HFF-Myc (cell line): ENCODE data around the gene CAST.

Source experiments
- DNase-seq: peaks from one replicate; pipeline ENCODE4 v3.0.0-alpha.2; 2011; ENCODE audit warnings: low read depth; ENCODE audit errors: extremely low read depth
- H3K4me3 ChIP-seq: replicated peaks from 2 replicates; pipeline ENCODE4 v1.5.1; 2011; ENCODE audit warnings: low read depth, mild to moderate bottlenecking, control low read depth, low read length
- TF ChIP-seq, protein P1 (sequence below): IDR thresholded peaks from 2 replicates; pipeline ENCODE4 v1.5.1; 2012; ENCODE audit warnings: mild to moderate bottlenecking, low read depth, low read length, control low read depth; ENCODE audit errors: missing control alignments

The CAST gene

GRCh38 chr5:96691503-96692303 lies 29.5 kb downstream of the CAST start:
- no peak overlapping the region for H3K4me3 ChIP-seq
- DNase-seq, result no peak
- TF ChIP-seq, protein P1, sequence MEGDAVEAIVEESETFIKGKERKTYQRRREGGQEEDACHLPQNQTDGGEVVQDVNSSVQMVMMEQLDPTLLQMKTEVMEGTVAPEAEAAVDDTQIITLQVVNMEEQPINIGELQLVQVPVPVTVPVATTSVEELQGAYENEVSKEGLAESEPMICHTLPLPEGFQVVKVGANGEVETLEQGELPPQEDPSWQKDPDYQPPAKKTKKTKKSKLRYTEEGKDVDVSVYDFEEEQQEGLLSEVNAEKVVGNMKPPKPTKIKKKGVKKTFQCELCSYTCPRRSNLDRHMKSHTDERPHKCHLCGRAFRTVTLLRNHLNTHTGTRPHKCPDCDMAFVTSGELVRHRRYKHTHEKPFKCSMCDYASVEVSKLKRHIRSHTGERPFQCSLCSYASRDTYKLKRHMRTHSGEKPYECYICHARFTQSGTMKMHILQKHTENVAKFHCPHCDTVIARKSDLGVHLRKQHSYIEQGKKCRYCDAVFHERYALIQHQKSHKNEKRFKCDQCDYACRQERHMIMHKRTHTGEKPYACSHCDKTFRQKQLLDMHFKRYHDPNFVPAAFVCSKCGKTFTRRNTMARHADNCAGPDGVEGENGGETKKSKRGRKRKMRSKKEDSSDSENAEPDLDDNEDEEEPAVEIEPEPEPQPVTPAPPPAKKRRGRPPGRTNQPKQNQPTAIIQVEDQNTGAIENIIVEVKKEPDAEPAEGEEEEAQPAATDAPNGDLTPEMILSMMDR, result no peak

- DNase-seq, result no peak
- no peak overlapping the region for H3K4me3 ChIP-seq
- TF ChIP-seq, protein P1, result no peak
Measured at GRCh38 chr5:96692441-96692840, 30.3 kb downstream of the CAST start.

- DNase-seq, result no peak
- TF ChIP-seq, protein P1, result no peak
- H3K4me3 ChIP-seq, result no peak overlapping the region
Measured at GRCh38 chr5:96699186-96699820, 37.1 kb downstream of the CAST start.

GRCh38 chr5:96702503-96703383 lies 40.6 kb downstream of the CAST start:
- TF ChIP-seq, protein P1, result no peak
- peak overlapping the region; percentile 69 for H3K4me3 ChIP-seq
- peak; percentile 66 for DNase-seq

GRCh38 chr5:96703384-96703920 lies 41.3 kb downstream of the CAST start:
- peak overlapping the region; percentile 69 for H3K4me3 ChIP-seq
- no peak for DNase-seq
- TF ChIP-seq, protein P1, result no peak

DNA sequence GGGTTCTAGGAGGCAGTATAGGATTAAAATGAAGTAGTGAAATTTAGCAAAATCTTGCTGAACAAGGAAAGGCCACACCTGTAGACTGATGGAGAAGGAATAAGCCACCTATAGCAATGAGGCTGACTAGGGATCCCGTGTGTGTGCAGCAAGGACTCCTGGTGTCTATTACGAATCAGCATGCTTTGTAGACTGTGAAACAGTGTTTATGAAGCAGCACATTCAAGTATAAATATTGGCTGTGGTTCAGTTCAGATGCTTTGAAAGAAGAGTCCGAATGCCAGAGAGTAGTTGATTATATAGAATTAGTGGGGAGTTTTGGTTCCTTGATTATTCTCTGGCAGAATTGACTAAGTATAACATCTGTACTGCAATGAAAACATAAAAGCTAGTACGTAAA lies 41.8 kb downstream of the CAST start:
- no peak for DNase-seq
- peak overlapping the region; percentile 69 for H3K4me3 ChIP-seq
- TF ChIP-seq, protein P1, result no peak
